Measurements from ENCODE around the gene KLHL28. TPM values are rescaled to one million over a fixed set of nuclear protein-coding genes. Genes with fewer than 3 reads are reported as not detected.

KLHL28 gene
- total RNA-seq = 2.3 and 3.5 TPM in 2 replicates

GRCh38 chr14:44961554-44962333 is at the start of gene KLHL28, which contains the start of gene TOGARAM1:
Gene KLHL28 (minus strand): TSS chr14:44961947. CDS start chr14:44945928, 16,019 bp downstream.
Gene TOGARAM1 (plus strand): TSS chr14:44962190. CDS start chr14:44962422, 232 bp downstream.

Other genes starting within 250 kb of the KLHL28 start
- 5.5 and 6.6 TPM in 2 replicates for gene TOGARAM1, start 243 bp upstream of the KLHL28 start, total RNA-seq
- 11.8 and 25.2 TPM in 2 replicates for gene PRPF39, start 122.2 kb upstream of the KLHL28 start, total RNA-seq
- 43.8 and 64.3 TPM in 2 replicates for gene FKBP3, start 172.5 kb upstream of the KLHL28 start, total RNA-seq
- 4.9 and 8.0 TPM in 2 replicates for gene FANCM, start 174.0 kb upstream of the KLHL28 start, total RNA-seq